PC-3 (cell line): ENCODE measurements around the gene CD6. TPM values are rescaled to one million over a fixed set of nuclear protein-coding genes. Genes with fewer than 3 reads are reported as not detected.
A peak's percentile ranks its signal among the peaks of the same experiment; 100 is the strongest.

ENCODE experiments used
- ATAC-seq: fragments of 200-7000 bp; cut with Tn5 transposase; 2 replicates; pipeline ENCODE4 v1.9.1; 2020; ENCODE audit warnings: mild to moderate bottlenecking, moderate library complexity
- BruUV-seq: library from RNA; stranded (reverse); fragments of 400-500 nt; replicated peaks from 2 replicates; lab custom pipeline; 2021; lab: Mats Ljungman, UMichigan
- CTCF ChIA-PET: fragments of 300-600 bp; sonication (Branson Sonifier 250); formaldehyde crosslinking; loops from one replicate; lab custom pipeline; 2022; ENCODE audit warnings: antibody characterized with exemption; lab: Charles Lee
- POLR2A ChIA-PET: fragments of 300-600 bp; sonication (Branson Sonifier 250); formaldehyde crosslinking; loops from one replicate; lab custom pipeline; 2022; ENCODE audit warnings: antibody characterized with exemption; ENCODE audit not compliant: unreplicated experiment; lab: Charles Lee
- DNase-seq: peaks from one replicate; pipeline ENCODE4 v3.0.0-alpha.2; 2015
- H2AFZ ChIP-seq: fragments of 300-600 bp; sonication (generic); 2 replicates; pipeline ENCODE4 v1.6.0; 2016; ENCODE audit warnings: antibody characterized with exemption, low read length
- H3F3A ChIP-seq: fragments of 300-600 bp; sonication (generic); one replicate; pipeline ENCODE4 v1.6.0; 2017; ENCODE audit warnings: antibody characterized with exemption, low read length, control low read depth, mild to moderate bottlenecking; ENCODE audit not compliant: unreplicated experiment
- H3K27ac ChIP-seq: fragments of 300-600 bp; sonication (generic); 2 replicates; pipeline ENCODE4 v1.5.1; 2016; ENCODE audit warnings: mild to moderate bottlenecking, low read length
- H3K27me3 ChIP-seq: fragments of 300-600 bp; sonication (generic); 2 replicates; pipeline ENCODE4 v1.6.1; 2016; ENCODE audit warnings: low read length, mixed read lengths
- H3K36me3 ChIP-seq: fragments of 300-600 bp; sonication (generic); 2 replicates; pipeline ENCODE4 v1.6.1; 2016; ENCODE audit warnings: low read depth, mixed run types, low read length, mixed read lengths
- H3K4me1 ChIP-seq: fragments of 300-600 bp; sonication (generic); 2 replicates; pipeline ENCODE4 v1.5.1; 2016; ENCODE audit warnings: low read length; ENCODE audit not compliant: insufficient read depth
- H3K4me2 ChIP-seq: fragments of 300-600 bp; sonication (generic); 2 replicates; pipeline ENCODE4 v1.6.0; 2016; ENCODE audit warnings: low read length
- H3K4me3 ChIP-seq: fragments of 300-600 bp; sonication (generic); 2 replicates; pipeline ENCODE4 v1.5.1; 2016; ENCODE audit warnings: mild to moderate bottlenecking, low read length, mixed read lengths
- H3K79me2 ChIP-seq: fragments of 300-600 bp; sonication (generic); 2 replicates; pipeline ENCODE4 v1.6.1; 2017; ENCODE audit warnings: low read length, mixed read lengths
- H3K9ac ChIP-seq: fragments of 300-600 bp; sonication (generic); 2 replicates; pipeline ENCODE4 v1.6.0; 2016; ENCODE audit warnings: mild to moderate bottlenecking, low read length
- H3K9me2 ChIP-seq: fragments of 300-600 bp; sonication (generic); replicated peaks from 2 replicates; pipeline ENCODE4 v1.6.1; 2016; ENCODE audit warnings: mixed run types, low read length, mixed read lengths
- H3K9me3 ChIP-seq: fragments of 300-600 bp; sonication (generic); 2 replicates; pipeline ENCODE4 v1.6.1; 2016; ENCODE audit warnings: low read length, mixed read lengths
- H4K20me1 ChIP-seq: fragments of 300-600 bp; sonication (generic); 2 replicates; pipeline ENCODE4 v1.6.1; 2016; ENCODE audit warnings: low read length, mixed read lengths
- EZH2 ChIP-seq: fragments of 300-600 bp; sonication (generic); IDR thresholded peaks from one replicate; pipeline ENCODE4 v1.6.1; 2017; ENCODE audit warnings: antibody characterized with exemption, mild to moderate bottlenecking, low read length; ENCODE audit not compliant: unreplicated experiment
- EZH2phosphoT487 ChIP-seq: fragments of 300-600 bp; sonication (generic); IDR thresholded peaks from 2 replicates; pipeline ENCODE4 v1.6.1; 2018; ENCODE audit warnings: mild to moderate bottlenecking, antibody characterized with exemption, low read length, borderline replicate concordance
- intact Hi-C: fragments of 100-400 bp; cut with micrococcal nuclease; formaldehyde crosslinking; loops from 2 replicates; pipeline ENCODE4 v1.9.0; 2023
- total RNA-seq: library from RNA; depleted of rRNA; stranded (reverse); fragments of >200 nt; gene quantifications from 2 replicates; pipeline ENCODE4 v1.2.3, GENCODE V29; 2014
- TF ChIP-seq, protein P1 (sequence below): fragments of 300-600 bp; sonication (generic); conservative IDR thresholded peaks from 2 replicates; pipeline ENCODE4 v1.5.1; 2017; ENCODE audit warnings: antibody characterized with exemption, low read depth, mild to moderate bottlenecking, low read length

The CD6 gene
- total RNA-seq, 1 experiment from 2014 or later, result not detected

DNA sequence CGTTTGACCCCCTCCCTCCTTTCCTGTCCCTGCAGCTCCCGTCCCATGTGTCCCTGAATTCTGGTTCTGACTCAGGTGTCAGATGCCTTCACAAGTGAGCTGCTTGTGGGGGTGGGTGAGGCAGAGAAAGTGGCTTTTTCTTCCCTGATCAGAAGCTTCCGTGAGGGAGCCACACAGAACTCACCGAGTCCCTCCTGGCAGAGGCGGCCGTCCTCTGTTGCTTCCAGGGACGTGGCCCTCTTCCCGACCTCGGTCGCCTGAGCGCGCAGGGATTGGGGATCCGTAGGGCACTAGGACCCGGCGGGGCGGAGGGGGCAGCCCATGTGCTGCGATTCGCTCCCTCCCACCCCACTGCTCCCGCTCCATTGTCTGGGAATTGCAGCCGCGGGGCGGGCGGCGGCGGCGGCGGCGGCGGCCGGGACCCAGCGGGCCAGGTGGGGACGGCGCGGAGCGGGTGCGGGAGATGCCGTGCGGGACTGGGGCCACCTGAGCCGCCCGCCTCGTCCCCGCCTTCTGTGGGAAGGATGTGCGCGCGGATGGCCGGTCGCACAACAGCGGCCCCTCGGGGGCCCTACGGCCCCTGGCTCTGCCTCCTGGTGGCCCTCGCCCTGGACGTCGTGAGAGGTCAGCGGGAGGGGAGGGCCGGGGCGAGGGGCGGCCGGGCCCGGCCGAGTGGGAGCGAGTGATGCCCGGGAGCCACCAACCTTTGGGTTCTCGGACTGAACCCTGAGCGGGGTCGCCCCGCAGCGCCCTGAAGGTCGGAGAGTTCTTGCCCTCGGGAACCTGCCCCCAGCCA lies 47.2 kb upstream of the CD6 start, which contains the start of gene TMEM132A:
TMEM132A (plus strand) TSS at position 351 of the 796 bp plus-strand sequence; CDS start at position 525, 174 bp downstream.
- no peak for TF ChIP-seq EZH2phosphoT487
- TF ChIP-seq, protein P1, sequence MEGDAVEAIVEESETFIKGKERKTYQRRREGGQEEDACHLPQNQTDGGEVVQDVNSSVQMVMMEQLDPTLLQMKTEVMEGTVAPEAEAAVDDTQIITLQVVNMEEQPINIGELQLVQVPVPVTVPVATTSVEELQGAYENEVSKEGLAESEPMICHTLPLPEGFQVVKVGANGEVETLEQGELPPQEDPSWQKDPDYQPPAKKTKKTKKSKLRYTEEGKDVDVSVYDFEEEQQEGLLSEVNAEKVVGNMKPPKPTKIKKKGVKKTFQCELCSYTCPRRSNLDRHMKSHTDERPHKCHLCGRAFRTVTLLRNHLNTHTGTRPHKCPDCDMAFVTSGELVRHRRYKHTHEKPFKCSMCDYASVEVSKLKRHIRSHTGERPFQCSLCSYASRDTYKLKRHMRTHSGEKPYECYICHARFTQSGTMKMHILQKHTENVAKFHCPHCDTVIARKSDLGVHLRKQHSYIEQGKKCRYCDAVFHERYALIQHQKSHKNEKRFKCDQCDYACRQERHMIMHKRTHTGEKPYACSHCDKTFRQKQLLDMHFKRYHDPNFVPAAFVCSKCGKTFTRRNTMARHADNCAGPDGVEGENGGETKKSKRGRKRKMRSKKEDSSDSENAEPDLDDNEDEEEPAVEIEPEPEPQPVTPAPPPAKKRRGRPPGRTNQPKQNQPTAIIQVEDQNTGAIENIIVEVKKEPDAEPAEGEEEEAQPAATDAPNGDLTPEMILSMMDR, result no peak
- ChIA-PET CTCF (interaction anchor here (0.7 kb wide), 1 partner anchor 250 kb away, joined by 4 read pairs; no protein-coding TSS in a partner anchor), POLR2A (no interaction called here)
- BruUV-seq, result no TSS peak
- Histone ChIP-seq H3K79me2 (peaks cover 18% of the 10 kb centered on the region), H3K4me2 (peak within 1 kb of the TSS; percentile 90), H3K36me3 (peaks cover 20% of the 10 kb centered on the region; the same call in 1 of the 2 replicates), H3K27me3 (no peaks in the 10 kb centered on the region), H3K4me3 (peak within 1 kb of the TSS; percentile 85), H3K9me3 (no peaks in the 10 kb centered on the region), H3K9me2 (no peaks in the 10 kb centered on the region), H2AFZ (peak within 1 kb of the TSS; percentile 75), H3K27ac (peak within 1 kb of the TSS; percentile 56), H4K20me1 (peaks cover 6% of the 10 kb centered on the region; the same call in 1 of the 2 replicates), H3K9ac (peak within 1 kb of the TSS; percentile 86), H3K4me1 (peaks cover 26% of the 10 kb centered on the region), H3F3A (no peaks in the 10 kb centered on the region)
- DNase-seq, result peak; percentile 82
- ATAC-seq, result peak; percentile 83
- intact Hi-C loops, result loop anchor here (1.0 kb wide), 1 partner anchor 9 kb away; no protein-coding TSS in a partner anchor

DNA sequence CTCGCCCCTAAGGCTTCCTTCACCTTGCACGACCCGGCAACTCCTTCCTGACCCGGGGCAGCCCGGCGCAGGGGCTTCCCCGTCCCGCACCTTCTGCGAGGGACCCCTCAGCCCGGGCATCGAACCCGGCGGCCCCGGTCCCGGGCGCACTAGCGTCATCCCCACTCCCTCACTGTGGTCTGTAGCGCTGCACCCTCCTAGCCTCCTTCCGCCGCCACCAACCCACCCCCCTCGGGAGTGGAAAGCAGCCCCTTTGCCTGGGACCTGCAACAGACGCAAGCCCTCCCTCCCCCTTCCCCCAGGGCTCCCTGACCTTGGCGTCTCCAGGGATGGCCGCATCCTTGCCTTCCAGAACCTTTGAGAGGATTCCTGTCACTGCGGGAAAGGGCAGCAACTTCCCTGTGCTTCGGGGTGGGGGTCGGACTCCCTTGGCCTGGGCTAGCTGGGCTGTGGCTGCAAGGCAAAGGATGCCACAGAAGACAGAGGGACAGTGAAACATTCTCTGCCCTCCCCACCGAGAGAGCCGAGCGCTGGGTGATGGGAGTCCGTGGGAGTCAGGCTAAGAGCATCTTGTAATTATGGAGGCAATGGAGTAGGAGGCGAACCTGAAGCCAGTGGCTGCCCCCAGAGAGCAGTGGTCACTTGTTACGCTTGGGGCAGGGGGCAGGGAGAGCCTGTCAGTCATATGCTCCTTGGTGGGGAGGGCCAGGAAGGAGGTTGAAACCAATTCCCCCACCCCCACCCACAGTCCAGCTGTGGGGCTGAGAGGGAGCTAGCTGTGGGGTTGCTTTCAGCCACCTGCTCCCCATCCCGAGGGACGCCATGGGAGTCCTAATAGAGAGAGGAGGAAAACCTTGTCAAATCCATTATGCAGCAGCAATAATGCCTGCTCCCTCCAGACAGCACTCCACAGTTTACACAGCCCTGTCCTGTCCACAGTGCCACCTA lies 46.3 kb upstream of the CD6 start:
- DNase-seq (no peak), ATAC-seq (peak; percentile 36)
- H3K9ac ChIP-seq, result peak overlapping the region; percentile 86
- CTCF ChIA-PET, result no interaction called here
- peak overlapping the region; percentile 90 for H3K4me2 ChIP-seq
- H3K27ac ChIP-seq, result peak overlapping the region; percentile 56
- peaks cover 26% of the 10 kb centered on the region for H3K4me1 ChIP-seq
- H3K9me2 ChIP-seq, result no peaks in the 10 kb centered on the region
- H3K36me3 ChIP-seq, result peaks cover 13% of the 10 kb centered on the region; the same call in 1 of the 2 replicates
- POLR2A ChIA-PET, result no interaction called here
- H4K20me1 ChIP-seq, result peaks cover 6% of the 10 kb centered on the region; the same call in 1 of the 2 replicates
- H2AFZ ChIP-seq, result peak overlapping the region; percentile 75
- no peaks in the 10 kb centered on the region for H3F3A ChIP-seq
- intact Hi-C loops, result loop anchor here (1.0 kb wide), 1 partner anchor 10 kb away; no protein-coding TSS in a partner anchor
- H3K27me3 ChIP-seq, result no peaks in the 10 kb centered on the region
- TF ChIP-seq, protein P1, result no peak
- TF ChIP-seq EZH2 (no peak), EZH2phosphoT487 (no peak)
- peaks cover 11% of the 10 kb centered on the region for H3K79me2 ChIP-seq
- no peaks in the 10 kb centered on the region for H3K9me3 ChIP-seq
- H3K4me3 ChIP-seq, result peak overlapping the region; percentile 85
- BruUV-seq, result no TSS peak
